GM23338 (cell line): ENCODE results near the gene MED12L. TPM values are rescaled to one million over a fixed set of nuclear protein-coding genes. Genes with fewer than 3 reads are reported as not detected.
A peak's percentile ranks its signal among the peaks of the same experiment; 100 is the strongest.

Experiments
- ATAC-seq: fragments of 200-7000 bp; cut with Tn5 transposase; 3 replicates; pipeline ENCODE4 v1.9.1; 2020
- DNase-seq: peaks from one replicate; pipeline ENCODE4 v3.0.0-alpha.2; 2015; ENCODE audit warnings: low spot score
- H2AFZ ChIP-seq: fragments of 200-600 bp; sonication (generic); 2 replicates; pipeline ENCODE4 v1.8.0; 2016; ENCODE audit warnings: antibody characterized with exemption, mild to moderate bottlenecking, moderate library complexity
- H3F3A ChIP-seq: fragments of 200-600 bp; sonication (generic); replicated peaks from 2 replicates; pipeline ENCODE4 v1.8.0; 2017; ENCODE audit warnings: antibody characterized with exemption, mixed run types, low read depth
- H3K27ac ChIP-seq: fragments of 200-600 bp; sonication (generic); 2 replicates; pipeline ENCODE4 v1.6.1; 2016; ENCODE audit warnings: low read depth
- H3K27me3 ChIP-seq: fragments of 200-600 bp; sonication (generic); 2 replicates; pipeline ENCODE4 v1.8.0; 2016; ENCODE audit warnings: mild to moderate bottlenecking, mixed run types, moderate library complexity; ENCODE audit not compliant: insufficient read depth
- H3K36me3 ChIP-seq: fragments of 200-600 bp; sonication (generic); 2 replicates; pipeline ENCODE4 v1.8.0; 2016; ENCODE audit warnings: mild to moderate bottlenecking; ENCODE audit not compliant: insufficient read depth
- H3K4me1 ChIP-seq: fragments of 200-600 bp; sonication (generic); 2 replicates; pipeline ENCODE4 v1.8.0; 2016; ENCODE audit warnings: mild to moderate bottlenecking, moderate library complexity; ENCODE audit not compliant: insufficient read depth
- H3K4me2 ChIP-seq: fragments of 200-600 bp; sonication (generic); 2 replicates; pipeline ENCODE4 v1.7.1; 2017; ENCODE audit warnings: mixed run types
- H3K4me3 ChIP-seq: fragments of 200-600 bp; sonication (generic); 2 replicates; pipeline ENCODE4 v1.6.1; 2016; ENCODE audit warnings: mixed run types
- H3K79me2 ChIP-seq: fragments of 200-600 bp; sonication (generic); replicated peaks from 2 replicates; pipeline ENCODE4 v1.8.0; 2017; ENCODE audit warnings: mild to moderate bottlenecking; ENCODE audit not compliant: insufficient read depth
- H3K9me2 ChIP-seq: fragments of 200-600 bp; sonication (generic); 2 replicates; pipeline ENCODE4 v1.8.0; 2017; ENCODE audit not compliant: insufficient read depth
- H4K20me1 ChIP-seq: fragments of 200-600 bp; sonication (generic); replicated peaks from 2 replicates; pipeline ENCODE4 v1.8.0; 2017; ENCODE audit warnings: mild to moderate bottlenecking; ENCODE audit not compliant: insufficient read depth
- H3K27ac Mint-ChIP-seq: 2 replicates; pipeline ENCODE4 v1.8.0; 2020; ENCODE audit warnings: inconsistent platforms, mild to moderate bottlenecking, moderate library complexity, mixed read lengths
- H3K27me3 Mint-ChIP-seq: 3 replicates; pipeline ENCODE4 v1.8.0; 2022; ENCODE audit warnings: low read depth, mild to moderate bottlenecking, moderate library complexity, mixed read lengths, inconsistent platforms; ENCODE audit not compliant: insufficient read depth, poor library complexity
- H3K36me3 Mint-ChIP-seq: 3 replicates; pipeline ENCODE4 v1.8.0; 2021; ENCODE audit warnings: low read depth, mild to moderate bottlenecking, inconsistent platforms, moderate library complexity, mixed read lengths
- H3K4me1 Mint-ChIP-seq: 3 replicates; pipeline ENCODE4 v1.8.0; 2020; ENCODE audit warnings: mild to moderate bottlenecking, inconsistent platforms, mixed read lengths
- H3K4me3 Mint-ChIP-seq: 3 replicates; pipeline ENCODE4 v1.8.0; 2021; ENCODE audit warnings: moderate library complexity, mild to moderate bottlenecking, inconsistent platforms, mixed read lengths
- H3K9me3 Mint-ChIP-seq: 3 replicates; pipeline ENCODE4 v1.8.0; 2020; ENCODE audit warnings: moderate library complexity, mild to moderate bottlenecking, inconsistent platforms, mixed read lengths
- CREB1 ChIP-seq: fragments of 250-450 bp; sonication (Bioruptor Pico); IDR thresholded peaks from 2 replicates; pipeline ENCODE4 v1.5.0; 2020; ENCODE audit warnings: low read depth, mild to moderate bottlenecking, moderate library complexity
- ETS1 ChIP-seq: IDR thresholded peaks from 2 replicates; pipeline ENCODE4 v1.6.1; 2016; ENCODE audit warnings: antibody characterized with exemption
- EZH2 ChIP-seq: fragments of 200-600 bp; sonication (generic); IDR thresholded peaks from one replicate; pipeline ENCODE4 v1.8.0; 2017; ENCODE audit warnings: antibody characterized with exemption, mild to moderate bottlenecking, low read depth; ENCODE audit not compliant: unreplicated experiment
- EZH2phosphoT487 ChIP-seq: fragments of 200-600 bp; sonication (generic); IDR thresholded peaks from one replicate; pipeline ENCODE4 v1.8.1; 2018; ENCODE audit warnings: antibody characterized with exemption; ENCODE audit not compliant: unreplicated experiment
- JUNB ChIP-seq: IDR thresholded peaks from one replicate; pipeline ENCODE4 v1.6.1; 2016; ENCODE audit warnings: antibody characterized with exemption; ENCODE audit not compliant: unreplicated experiment
- NANOG ChIP-seq: IDR thresholded peaks from 2 replicates; pipeline ENCODE4 v1.6.1; 2016; ENCODE audit warnings: antibody characterized with exemption, borderline replicate concordance
- POLR2AphosphoS5 ChIP-seq: IDR thresholded peaks from 2 replicates; pipeline ENCODE4 v1.6.1; 2016; ENCODE audit warnings: antibody characterized with exemption, low read depth
- REST ChIP-seq: IDR thresholded peaks from one replicate; pipeline ENCODE4 v1.6.1; 2018; ENCODE audit warnings: antibody characterized with exemption; ENCODE audit not compliant: unreplicated experiment
- STAT1 ChIP-seq: IDR thresholded peaks from one replicate; pipeline ENCODE4 v1.6.1; 2016; ENCODE audit warnings: antibody characterized with exemption; ENCODE audit not compliant: unreplicated experiment
- ZNF331 ChIP-seq: fragments of 250-450 bp; sonication (Bioruptor Pico); IDR thresholded peaks from 2 replicates; pipeline ENCODE4 v1.5.0; 2020; ENCODE audit warnings: low read depth, mild to moderate bottlenecking, moderate library complexity
- ZNF462 ChIP-seq: fragments of 250-450 bp; sonication (Bioruptor Pico); IDR thresholded peaks from 2 replicates; pipeline ENCODE4 v1.5.0; 2020; ENCODE audit warnings: mild to moderate bottlenecking, moderate library complexity
- polyA plus RNA-seq: library from polyadenylated mRNA; unstranded; fragments of >200 nt; fragmentation: Nextera tagmentation; extraction: Ambion mirVana; gene quantifications from 2 replicates; pipeline ENCODE4 v1.2.1, GENCODE V29; 2016
- total RNA-seq: library from RNA; depleted of rRNA; stranded (reverse); fragments of >200 nt; shearing (Covaris generic); gene quantifications from 2 replicates; pipeline ENCODE4 v1.2.3, GENCODE V29; 2014

The MED12L gene
- total and polyA plus RNA-seq, 2 experiments from 2014 or later, result 5.7 to 25.0 TPM

DNA sequence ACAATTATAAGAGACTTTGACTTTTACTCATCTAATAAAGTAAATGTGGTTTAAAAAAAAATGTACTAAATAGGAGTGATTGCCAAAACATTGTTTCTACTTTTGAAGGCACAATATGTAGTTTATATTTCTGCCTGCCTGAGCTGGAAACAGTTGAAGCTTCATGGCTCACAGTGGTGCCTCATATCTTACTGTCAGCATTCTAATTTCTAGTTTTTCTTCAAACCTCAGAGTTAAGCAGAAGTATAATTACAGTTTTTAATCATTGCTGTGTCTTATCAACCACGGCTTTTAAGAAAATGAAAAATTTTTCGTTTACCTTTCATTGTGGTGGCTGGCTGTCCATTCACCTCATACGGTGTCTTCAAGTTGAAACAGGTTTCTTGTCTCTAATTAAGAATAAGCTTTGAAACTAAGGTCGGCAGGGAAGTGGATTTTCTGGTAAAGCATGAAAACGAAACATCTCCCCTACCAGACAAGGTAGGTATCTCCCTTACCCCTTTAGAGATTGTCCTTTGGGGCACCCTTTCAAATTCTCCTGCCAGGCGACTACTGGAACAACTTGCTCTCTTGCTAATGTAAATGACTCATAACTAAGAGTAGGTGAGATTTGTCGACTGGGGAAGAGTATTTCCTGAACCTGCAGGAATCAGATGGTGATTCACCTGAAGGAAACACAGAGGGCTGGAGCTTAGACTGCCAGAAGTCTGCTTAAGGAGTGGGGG, 231.0 kb downstream of the MED12L start, which contains the start of gene GPR87 (continued):
- TF ChIP-seq ETS1, result no peak
- no peak for TF ChIP-seq STAT1
- no peak for TF ChIP-seq POLR2AphosphoS5
- no peak for TF ChIP-seq ZNF331 (CRISPR knock-in tag)
- no peak for TF ChIP-seq EZH2

GRCh38 chr3:151318313-151318712, 232.8 kb downstream of the MED12L start:
- Mint-ChIP-seq H3K4me3 (no peak overlapping the region), H3K9me3 (no peaks in the 10 kb centered on the region), H3K4me1 (peaks cover 38% of the 10 kb centered on the region), H3K27me3 (no peaks in the 10 kb centered on the region), H3K36me3 (peaks cover 4% of the 10 kb centered on the region; the same call in 1 of the 3 replicates), H3K27ac (no peak overlapping the region)
- no peaks in the 10 kb centered on the region for H4K20me1 ChIP-seq
- H3K4me1 ChIP-seq, result peaks cover 34% of the 10 kb centered on the region
- no peaks in the 10 kb centered on the region for H3K79me2 ChIP-seq
- H3K9me2 ChIP-seq, result no peaks in the 10 kb centered on the region; the same call in 1 of the 2 replicates
- no peaks in the 10 kb centered on the region for H3K36me3 ChIP-seq
- H3K27me3 ChIP-seq, result no peaks in the 10 kb centered on the region
- no peak for ATAC-seq
- no peak overlapping the region for H3K27ac ChIP-seq
- DNase-seq, result no peak
- no peak for TF ChIP-seq NANOG
- TF ChIP-seq ZNF331 (CRISPR knock-in tag), result no peak
- TF ChIP-seq REST, result no peak
- TF ChIP-seq EZH2phosphoT487, result no peak
- no peak for TF ChIP-seq CREB1
- TF ChIP-seq ZNF462 (CRISPR knock-in tag), result no peak
- TF ChIP-seq ETS1, result no peak
- TF ChIP-seq EZH2, result no peak
- no peak for TF ChIP-seq JUNB
- H3K4me3 ChIP-seq, result no peak overlapping the region
- H3F3A ChIP-seq, result no peaks in the 10 kb centered on the region
- no peak overlapping the region for H2AFZ ChIP-seq
- H3K4me2 ChIP-seq, result peak overlapping the region; percentile 8; the same call in 1 of the 2 replicates
